SIG-M5 treated with dmso at 0.1 percent for 504 hours (cell line): Measurements from ENCODE around the gene EEF1A2.

Source experiments
- DNase-seq: peaks from one replicate; lab custom pipeline; 2025; ENCODE audit not compliant: unreplicated experiment; lab: John Stamatoyannopoulos, UW

Gene EEF1A2

DNA sequence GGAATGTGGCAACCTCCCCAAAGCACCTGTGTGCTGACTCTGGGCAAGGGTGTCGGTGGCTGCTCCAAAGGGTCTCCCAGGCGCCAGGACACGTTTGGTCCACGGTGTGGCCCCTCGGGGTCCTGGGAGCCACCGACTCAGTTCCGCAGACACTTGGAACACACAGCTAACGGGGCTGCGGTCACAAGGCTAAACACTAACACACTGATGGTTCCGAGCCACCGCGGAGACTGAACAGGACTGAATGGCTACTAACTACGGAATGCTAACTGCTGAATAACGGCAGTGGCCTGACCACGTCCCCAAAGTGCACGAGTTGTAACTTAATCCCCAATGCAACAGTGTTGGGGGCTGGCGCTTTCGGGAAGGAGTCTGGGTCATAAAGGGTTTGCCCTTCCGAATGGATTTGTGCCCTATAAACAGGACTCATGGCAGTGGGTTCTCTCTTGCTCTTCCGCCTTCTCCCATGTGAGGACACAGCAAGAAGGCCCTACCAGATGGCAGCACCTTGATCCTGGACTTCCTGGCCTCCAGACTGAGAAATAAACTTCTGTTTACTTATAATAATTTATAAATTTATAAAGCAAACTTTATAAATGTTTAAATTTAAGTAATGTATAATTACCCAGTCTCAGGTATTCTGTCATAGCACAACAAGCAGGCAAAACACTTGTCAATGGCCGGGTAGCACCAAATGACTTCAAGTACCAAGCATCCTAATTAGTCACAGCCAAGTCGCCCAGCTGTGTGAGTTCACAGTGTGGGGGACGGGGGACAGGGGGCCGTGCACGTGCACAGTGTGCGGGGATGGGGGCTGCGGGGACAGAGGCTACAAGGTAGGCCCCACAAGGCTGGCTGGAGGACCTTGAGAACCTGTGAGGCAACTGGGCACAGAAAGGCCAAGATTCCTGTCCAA is 2.3 kb upstream of the EEF1A2 start:
- no peak for DNase-seq

DNA sequence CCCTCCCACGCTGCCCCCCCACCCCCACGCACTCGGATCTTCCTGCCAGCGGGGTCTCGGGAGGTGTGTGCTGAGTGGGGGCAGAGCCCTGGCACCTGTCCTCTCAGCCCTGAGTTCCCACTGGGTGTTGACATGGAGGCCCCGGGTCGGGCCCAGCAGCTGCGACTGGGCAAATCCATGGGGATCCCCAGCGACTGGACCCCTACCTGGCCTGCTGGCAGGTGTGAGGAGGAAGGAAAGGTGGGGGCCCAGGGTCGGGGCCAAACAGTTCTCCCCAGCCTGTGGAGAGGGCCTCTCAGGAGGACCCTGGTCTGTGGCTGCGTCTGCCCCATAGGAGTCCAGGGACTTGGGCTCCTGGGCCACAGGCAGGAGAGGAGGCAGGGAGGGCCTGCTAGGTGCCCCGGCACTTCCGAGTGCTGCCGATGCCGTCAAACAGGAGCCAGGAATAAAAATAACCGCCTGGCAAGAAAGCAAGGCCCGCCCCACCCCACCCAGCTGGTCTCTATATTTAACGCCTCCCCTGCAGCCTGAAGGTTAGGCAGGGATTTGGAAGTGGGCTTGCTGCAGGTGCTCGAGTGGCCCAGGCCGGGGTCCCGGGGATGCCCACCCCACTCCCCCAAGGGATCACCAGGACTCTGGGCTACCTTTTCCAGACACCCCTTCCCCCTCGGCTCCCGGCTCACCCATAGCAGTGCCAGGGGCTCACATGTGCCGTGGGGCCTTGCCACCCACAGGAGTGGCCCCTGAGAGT is 1.4 kb upstream of the EEF1A2 start:
- DNase-seq, result no peak

DNA sequence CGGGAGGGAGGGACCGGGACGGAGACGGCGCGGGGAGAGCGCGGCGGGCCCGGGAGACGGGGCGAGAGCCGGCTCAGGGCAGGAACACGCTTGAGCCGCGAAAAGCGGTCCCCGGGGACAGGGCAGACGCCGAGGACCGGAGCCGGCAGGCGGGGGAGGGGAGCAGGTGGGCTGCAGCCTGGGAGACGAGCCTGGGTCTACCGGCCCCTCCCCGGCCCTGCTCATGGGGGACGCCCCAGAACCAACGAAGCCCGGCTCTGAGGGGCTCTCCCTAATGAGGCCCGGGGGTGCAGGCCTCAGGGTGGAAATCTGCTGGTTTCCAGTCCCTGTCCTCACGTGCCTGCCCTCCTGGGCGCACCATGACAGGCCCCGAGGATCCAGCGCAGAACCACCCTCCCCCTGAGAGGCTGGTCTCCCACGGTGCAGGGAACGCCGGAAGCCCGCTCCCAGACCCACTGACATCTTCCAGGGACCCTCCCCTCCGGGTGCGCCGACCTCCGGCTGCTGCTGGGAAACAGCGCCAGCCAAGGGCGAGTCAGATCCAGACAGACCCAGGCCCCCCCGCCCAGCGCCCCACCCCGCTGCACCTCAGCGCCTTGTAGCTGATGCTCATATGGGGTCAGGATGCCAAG is 571 bp upstream of the EEF1A2 start:
- DNase-seq, result no peak

DNA sequence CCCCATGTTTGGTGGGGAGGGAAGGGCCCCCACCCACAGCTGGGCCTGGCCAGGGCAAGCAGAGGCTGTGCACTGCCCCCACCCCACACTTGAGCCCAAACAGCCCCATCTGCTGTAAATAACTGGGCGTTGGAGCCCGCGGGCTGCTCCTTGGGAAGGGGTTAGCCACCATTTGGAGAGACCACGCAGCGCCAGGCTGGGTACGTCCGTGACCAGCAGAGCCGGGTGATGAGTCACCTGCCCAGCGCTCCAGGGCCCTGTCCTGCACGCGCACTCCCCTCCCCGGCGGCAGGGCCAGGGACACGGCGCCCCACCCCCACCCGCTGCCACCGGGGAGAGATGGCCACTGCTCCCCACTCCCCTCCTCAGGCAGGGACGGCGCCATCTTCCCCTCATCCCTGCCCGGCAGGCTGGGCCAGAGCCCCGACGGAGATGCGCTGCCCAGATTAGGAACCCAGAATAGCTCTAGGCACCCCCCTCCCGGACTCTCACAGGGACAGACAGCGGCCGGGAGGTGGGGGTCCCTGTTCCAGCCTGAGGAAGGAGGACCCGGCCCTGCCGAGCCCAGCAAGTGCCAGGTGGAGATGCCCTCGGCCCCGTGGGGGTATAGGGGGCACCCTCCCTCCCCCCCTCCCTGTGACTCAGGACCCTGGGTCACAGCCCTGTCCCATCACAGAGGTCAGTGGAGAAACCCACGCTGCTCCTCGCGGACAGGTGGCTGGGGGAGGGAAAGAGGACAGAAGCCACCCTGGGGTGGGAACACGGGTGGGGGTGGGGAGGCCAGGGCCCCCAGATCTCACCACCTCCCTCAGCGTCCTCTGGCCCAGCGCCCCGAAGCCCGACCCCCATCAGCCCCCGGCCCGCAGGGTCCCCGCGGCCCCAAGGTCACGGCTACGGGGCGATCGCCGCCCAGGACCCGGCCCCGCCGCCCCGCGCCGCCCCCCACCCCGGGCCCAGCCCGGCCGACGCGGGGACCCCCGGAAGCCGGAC is 642 bp downstream of the EEF1A2 start:
- DNase-seq, result no peak

DNA sequence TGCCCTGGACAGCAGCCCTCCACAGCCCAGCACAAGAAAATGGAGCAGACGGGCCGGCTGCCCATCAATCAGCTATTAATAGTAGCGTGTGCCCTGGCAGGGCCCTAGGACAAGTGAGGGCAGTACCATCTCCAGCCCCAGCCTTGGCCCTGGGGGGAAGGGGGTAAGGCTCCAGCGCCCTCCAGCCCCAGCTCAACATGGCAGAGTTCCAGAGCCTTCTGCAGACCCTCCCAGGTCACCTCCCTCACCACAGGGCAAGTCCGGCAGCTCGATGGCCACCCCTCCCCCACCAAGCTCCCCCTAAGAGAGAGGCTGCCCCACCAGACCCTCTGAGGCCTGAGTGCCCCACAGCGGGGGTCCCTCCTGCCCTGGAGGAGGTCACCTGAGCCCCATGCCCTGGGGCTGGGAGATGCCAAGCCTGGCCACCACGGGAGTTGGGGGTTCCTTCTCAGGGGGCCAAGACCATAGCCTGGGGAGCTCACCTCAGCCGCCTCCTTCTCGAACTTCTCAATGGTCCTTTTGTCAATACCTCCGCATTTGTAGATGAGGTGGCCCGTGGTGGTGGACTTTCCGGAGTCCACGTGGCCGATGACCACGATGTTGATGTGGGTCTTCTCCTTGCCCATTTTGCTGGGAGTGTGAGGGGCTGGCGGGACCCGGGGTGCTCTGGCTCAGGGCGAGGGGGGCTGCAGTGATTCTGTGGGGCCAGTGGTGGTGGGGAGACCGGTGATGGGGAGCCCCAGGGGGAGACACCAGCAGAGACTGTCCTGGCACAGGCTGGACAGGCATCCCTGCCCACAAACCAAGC is 1.5 kb downstream of the EEF1A2 start:
- DNase-seq, result no peak

DNA sequence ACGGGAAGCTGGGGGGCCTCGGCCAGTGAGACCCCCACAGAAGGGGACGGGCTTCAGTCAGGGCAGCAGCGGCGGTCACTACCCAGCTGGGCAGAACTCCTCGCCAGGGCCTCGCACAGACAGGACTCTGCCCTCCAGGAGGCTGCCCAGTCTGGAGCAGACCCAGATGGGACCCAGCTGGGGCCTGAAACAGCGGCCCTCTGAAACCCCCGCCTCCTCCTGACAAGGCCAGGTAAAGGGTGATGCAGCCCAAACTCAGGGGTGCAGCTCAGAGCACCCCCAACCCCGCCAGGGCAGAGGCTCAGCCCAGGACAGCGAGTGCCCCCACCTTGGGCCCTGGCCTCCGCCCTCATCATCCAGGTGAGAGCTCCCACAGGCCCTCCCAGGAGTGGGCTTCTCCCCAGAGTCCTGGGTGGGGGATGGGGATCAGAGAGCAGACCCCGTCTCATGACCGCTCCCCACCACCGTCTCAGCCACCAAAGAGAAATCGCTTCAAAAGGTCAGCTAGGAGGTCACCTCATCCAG is 2.2 kb downstream of the EEF1A2 start:
- no peak for DNase-seq

DNA sequence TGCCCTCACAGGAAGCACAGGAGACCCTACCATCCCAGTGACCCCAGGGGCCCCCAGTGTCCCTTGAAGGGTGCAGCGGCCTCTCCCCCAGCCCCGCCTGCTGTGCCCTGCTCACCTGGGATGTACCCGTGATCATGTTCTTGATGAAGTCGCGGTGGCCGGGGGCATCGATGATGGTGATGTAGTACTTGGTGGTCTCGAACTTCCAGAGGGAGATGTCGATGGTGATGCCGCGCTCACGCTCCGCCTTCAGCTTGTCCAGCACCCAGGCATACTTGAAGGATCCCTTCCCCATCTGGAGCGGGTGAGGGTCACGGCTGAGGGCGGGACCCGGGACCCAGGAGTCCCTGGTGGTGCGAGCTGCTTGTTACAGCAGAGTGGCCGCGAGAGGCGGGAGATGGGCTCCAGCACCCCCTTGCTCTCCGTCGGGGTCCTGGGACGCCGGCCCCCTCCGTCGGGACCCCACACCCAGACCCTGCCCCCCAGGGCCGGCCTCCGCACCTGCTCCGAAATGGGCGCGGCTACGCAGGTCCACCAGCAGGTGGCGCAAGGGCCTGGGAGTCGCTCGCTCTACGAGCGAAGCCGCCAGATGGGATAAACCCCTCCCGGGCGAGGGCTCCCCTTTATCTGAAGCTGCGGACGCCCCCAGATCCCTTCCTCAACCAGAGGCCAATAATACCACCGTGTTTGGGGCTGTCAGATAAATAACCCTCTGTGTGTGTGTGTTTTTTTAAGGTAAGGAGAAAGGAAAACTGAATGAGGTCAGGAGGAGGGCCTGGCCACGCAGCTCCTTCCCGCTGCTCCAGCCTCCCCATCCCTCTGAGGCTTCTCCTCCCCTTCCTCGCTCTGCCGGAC is 2.9 kb downstream of the EEF1A2 start:
- peak; percentile 36 for DNase-seq

DNA sequence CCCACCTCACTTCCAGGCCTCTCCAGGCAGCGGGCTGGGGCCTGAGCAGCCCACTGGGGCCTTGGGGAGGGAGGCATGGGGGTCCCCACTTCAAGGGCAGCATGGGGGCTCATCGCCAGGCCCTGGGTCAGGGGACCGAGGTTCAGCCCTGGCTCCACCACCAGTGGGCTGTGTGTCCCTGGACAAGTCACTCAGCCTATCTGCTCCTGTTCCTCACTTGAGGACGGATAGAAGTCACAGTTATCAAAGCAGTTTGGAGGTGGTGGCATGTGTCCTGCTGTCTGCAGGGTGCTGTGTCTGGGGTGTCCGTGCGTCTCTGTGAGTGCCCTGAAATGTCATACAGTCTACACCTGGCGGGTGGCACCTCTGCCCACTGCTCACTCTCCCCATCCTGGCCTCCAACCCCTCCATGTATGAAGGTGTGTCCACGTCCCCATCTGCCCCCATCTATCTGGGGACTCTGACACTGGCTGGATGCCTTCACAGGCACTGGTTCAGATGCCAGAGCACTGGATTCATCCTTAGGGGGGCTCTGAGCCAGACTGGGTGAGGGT is 3.6 kb downstream of the EEF1A2 start:
- no peak for DNase-seq

DNA sequence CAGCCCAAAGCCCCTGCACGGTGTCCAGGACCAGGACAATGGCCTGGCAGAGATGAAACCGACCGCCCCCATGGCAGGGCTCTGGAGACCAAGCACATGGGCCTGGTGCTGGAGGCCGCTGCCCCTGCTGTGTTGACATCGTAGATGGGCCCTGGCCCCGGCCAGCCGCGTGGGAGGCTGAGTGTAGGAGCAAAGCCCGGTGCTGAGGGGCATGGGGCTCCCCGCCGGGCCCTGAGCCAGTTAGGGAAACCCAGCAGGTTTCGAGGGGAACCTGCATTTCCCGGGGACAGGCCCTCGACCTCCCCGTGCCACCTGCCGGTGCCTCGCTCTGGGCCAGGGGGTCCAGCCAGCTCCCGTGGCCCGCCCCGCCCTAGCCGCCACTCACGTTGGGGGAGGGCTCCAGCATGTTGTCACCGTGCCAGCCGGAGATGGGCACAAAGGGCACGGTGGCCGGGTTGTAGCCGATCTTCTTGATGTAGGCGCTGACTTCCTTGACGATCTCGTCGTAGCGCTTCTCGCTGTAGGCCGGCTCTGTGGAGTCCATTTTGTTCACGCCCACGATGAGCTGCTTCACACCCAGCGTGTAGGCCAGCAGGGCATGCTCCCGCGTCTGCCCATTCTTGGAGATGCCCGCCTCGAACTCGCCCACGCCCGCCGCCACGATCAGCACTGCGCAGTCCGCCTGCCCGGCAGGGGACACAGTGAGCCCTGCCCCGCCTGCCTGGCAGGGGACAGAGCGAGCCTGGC is 4.3 kb downstream of the EEF1A2 start:
- DNase-seq, result no peak

DNA sequence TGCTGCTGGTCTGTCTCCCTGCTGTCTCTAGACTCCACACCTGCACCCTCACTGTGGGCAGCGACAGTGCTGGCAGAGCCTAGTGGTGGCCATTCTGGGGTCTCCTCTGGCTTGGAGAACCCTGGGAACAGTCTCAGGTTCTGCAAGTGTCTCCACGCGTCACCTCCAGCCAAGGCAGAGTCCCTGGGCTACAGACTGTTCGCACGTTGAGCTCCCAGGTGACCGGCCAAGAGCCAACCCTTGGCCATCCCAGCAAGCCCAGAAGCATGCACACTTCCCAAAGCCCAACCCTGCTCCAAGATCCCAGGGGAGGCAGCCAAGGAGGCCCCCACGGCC is 4.8 kb downstream of the EEF1A2 start:
- DNase-seq, result no peak

DNA sequence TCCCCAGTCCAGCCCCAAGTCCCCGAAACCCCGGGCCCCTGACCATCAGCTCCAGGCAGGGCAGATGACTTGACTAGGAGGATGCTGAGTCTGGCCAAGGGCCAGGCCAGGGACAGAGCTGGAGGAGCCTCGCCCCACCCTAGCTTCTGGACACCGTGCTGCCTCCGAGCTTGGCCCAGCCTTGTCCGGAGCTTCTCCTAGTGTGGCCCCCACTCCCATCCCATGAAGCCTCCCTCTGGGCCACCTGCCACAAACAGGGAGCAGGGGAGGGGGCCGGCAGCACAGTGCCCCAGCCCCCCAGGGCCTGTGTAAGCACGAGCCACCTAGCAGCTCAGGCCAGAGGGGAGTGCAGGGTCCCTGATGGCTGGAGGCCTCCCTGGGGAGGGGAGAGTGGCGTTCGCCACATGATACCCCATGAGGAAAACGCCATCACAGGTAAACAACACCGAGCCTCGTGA is 5.3 kb downstream of the EEF1A2 start:
- no peak for DNase-seq

DNA sequence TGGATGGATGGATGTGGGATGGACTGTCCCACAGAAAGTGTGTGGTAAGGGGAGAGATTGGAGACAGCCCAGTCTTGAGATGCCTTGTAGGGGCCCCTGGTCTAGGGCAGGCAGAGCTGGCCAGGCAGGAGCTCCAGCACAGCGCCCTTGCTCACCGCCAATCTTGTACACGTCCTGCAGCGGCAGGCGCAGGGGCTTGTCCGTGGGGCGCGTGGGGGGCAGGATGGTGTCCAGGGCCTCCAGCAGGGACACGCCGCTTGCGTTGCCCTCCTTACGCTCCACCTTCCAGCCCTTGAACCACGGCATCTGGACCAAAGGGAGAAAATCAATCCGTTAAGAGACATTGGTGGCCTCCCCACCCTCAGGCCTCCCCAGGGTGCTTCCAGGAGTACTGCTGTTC is 5.9 kb downstream of the EEF1A2 start:
- DNase-seq, result no peak

DNA sequence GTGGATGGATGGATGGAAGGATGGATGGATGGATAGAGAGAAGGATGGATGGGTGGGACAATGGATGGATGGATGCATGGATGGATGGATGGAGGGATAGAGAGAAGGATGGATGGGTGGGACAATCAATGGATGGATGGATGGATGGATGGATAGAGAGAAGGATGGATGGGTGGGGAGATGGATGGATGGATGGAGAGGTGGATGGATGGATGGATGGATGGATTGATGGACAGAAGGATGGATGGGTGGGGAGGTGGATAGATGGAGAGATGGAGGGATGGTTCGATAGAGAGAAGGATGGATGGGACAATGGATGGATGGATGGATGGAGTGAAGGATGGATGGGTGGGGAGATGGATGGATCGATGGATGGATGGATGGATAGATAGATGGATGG is 6.4 kb downstream of the EEF1A2 start:
- DNase-seq, result no peak

DNA sequence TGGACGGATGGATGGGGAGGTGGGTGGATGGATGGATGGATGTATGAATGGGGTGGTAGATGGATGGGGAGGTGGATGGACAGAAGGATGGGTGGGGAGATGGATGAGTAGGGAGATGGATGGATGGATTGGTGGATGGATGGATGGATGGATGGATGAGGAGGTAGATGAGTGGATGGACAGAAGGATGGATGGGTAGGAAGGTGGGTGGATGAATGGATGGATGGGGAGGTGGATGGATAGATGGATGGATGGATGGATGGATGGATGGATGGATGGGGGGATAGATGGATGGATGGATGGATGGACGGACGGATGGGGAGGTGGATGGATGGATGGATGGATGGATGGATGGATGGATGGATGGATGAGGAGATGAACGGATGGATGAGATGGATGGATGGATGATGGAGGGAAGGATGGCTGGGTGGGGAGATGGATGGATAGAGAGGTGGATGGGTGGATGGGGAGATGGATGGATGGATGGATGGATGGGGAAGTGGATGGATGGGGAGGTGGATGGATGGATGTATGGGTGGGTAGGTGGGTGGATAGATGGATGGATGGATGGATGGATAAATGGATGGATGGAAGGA is 7.2 kb downstream of the EEF1A2 start:
- DNase-seq, result no peak

DNA sequence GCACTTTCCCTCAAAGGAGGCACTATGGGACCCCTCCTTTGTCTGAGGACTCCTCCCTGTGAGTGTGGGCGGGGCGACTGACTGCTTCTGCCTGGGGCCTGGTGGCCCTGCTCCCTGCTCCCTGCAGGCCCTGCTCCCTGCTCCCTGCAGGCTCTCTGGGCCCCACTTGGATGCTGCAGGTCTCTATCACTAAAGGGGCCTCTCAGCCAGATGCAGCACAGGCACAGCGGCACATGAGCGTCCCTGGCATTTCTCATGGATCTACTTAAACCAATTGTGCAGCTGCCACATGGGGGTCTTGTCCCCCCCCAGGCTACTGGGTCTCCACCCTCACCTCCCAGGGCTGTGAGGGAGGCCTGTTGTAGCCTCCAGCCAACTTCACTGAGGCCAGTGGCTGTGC is 7.8 kb downstream of the EEF1A2 start:
- DNase-seq, result no peak

DNA sequence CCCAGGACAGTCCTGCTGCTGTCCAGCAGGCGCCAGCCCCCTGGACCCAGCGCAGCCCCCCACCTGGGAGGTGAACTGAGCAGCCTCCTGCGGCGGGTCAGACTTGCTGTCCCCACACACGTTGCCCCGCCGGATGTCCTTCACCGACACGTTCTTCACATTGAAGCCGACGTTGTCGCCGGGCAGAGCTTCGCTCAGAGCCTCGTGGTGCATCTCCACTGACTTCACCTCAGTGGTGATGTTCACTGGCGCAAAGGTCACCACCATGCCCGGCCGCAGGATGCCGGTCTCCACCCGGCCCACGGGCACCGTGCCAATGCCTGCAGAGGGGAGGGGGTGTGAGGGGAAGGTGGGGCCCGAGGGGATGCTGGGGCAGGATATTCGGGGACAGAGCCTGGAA is 8.5 kb downstream of the EEF1A2 start:
- no peak for DNase-seq
